ENCODE results near the gene PACRGL.
A peak's percentile ranks its signal among the peaks of the same experiment; 100 is the strongest.
"Not testable (repeated sequence)": the region's sequence is repeated elsewhere in the genome, so short reads cannot be mapped to it uniquely, and the experiment has no call there.

Gene PACRGL

DNA sequence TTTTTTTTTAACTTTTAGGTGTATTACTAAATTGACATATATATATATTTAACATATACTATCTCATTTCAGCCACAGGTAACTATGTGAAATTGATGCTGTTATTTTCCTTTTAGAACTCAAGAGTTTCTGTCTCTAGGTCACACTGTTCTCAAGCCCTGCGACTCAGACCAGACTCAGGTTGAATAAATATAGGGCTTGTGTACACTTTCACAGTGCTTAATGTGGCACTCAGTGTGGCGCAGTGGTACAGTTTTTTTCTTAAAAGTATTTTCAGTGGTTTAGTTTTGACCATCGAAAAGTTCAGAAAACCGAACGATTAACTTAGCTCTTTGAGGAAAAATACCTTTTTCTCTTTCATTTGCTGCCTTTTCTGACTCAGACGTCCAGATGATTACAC, 24.7 kb downstream of the PACRGL start:
- no peak for DNase-seq

DNA sequence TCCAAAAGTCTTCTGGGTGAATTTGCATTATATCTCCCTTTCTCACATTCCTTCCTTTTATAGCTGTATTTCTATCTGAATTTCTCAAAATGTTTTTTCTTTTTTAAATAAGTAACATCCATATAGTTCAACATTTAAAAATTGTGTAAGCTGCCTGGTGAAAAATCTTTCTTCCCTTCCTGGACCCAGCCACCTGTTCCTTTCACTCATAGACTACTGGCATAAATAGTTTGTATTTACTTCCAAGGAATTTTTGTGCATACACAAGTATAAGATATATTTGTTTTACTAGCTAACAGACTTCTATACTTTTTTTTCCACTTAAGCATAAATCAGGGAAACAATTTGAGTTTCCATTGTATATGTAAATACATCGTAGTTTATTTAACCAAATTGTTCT, 35.7 kb downstream of the PACRGL start:
- DNase-seq, result no peak

DNA sequence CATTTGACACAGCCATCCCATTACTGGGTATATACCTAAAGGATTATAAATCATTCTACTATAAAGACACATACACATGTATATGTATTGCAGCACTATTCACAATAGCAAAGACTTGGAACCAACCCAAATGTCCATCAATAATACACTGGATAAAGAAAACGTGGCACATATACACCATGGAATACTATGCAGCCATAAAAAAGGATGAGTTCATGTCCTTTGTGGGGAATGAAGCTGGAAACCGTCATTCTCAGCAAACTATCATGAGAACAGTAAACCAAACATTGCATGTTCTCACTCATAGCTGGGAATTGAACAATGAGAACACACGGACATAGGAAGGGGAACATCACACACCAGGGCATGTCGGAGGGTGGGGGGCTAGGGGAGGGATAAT, 45.7 kb downstream of the PACRGL start:
- not testable (repeated sequence) for DNase-seq

DNA sequence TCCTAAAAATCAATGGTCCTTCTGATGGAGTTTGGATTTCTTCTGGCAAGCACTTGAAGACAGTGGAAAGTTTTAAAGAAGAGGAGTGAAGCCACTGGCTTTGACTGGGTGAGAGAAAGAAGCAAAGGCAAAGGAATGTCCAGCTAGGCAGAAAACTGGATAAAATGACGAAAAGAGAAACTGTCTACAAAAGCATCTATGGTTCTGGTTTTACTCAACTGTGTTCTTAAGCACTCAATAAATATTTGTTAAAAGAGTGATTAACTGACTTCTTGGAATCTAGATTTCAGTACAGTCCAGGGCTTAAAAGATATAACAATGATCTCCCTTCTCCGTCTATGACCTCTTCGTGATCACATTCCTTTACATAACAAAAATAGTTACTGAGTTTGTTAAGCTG, 52.4 kb downstream of the PACRGL start:
- no peak for DNase-seq

DNA sequence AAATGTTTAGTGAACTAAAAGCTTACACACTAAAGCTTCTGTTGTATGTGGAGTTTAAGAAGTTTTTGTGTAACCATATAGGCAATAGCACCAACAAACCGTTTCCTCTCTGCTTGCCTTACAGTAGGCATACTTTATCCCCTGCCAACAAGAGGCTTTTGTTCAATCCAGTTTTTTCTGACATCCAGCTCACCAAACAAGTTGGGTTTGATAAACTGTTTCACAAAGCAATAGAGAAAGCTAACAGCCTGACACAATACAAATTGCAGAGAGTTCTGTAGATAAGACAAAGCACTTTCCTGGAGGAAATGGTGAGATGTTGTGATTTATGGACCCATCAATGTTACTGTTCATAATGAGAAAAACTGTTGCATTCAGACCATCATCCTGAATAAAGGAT, 53.8 kb downstream of the PACRGL start:
- DNase-seq, result no peak

DNA sequence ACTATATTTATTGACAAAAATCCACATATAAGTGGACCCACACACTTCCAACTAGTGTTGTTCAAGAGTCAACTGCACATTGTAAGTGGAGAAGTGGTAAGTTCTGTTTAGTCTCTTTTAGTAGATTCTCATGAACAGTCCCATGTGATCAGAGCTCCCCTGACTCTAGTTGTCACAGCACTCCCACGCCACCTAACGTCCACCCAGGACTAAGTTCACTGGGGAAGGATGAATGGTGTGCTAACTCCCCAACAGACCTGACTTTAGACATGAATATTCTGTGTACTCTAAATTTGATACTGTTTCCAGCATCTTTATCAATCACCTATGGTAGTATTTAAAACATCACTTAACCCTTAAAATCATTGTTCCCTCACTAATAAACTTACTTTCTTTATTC, 59.8 kb downstream of the PACRGL start:
- no peak for DNase-seq

DNA sequence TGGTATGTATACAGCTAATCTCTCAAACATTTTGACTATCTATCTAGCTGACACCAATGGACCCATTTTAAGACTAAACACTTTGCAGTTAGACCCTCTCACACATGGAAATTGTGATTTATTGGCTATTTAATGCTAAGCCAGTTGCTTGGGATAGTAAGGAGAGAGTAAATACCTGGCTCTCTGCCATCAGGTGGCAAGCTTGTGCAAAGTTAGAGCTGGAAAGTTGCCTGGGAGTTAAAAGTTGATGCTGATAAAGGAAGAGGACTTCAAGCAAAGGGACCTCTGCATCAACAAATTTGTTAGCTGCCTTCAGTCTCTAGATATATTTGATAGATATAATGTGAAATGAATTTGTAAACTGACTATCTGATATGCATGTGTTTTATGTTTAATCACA, 61.1 kb downstream of the PACRGL start:
- no peak for DNase-seq

DNA sequence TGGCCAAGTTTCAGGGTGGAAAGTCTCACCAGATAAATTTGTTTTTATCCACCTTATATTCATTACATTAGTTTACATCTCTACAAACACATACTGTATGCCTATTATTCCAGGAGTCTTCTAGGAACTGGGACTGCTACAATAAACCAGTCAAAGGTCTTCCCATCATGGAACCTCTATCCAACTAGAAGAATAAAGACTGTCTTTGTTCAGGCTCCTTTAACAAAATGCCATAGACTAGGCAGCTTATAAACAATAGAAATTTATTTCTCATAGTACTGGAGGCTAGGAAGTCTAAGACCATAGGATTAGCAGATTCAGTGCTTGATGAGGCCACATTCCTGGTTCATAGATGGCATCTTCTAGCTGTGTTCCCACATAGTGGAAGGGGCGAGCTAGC, 61.6 kb downstream of the PACRGL start:
- DNase-seq, result no peak

DNA sequence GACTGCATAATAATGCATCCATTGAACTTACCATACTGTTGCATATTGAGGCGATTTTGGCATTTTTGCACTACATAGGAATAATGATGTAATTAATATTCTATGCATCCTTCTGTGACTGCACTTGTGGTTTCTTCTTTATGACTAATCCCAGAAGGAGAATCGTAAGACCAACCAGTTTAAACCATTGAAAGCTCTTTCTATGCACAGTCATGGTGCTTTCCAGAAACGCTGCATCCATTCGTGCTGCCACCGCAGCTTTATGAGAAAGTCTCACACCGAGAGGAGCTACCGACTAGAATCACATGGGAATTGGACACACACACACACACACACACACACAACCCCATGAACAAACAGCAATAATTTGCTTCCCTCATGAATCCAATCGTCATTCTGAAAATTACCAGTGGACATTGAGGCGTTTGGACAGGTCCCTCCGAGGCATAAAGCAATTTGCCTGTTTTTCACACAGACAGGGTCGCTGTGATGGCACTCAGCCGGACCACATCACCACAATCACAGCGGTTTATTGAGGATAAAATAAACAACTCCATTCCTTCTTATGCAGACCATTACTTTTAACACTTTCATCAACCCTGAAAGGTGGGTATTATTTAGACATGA, 64.2 kb downstream of the PACRGL start:
- DNase-seq, result no peak

DNA sequence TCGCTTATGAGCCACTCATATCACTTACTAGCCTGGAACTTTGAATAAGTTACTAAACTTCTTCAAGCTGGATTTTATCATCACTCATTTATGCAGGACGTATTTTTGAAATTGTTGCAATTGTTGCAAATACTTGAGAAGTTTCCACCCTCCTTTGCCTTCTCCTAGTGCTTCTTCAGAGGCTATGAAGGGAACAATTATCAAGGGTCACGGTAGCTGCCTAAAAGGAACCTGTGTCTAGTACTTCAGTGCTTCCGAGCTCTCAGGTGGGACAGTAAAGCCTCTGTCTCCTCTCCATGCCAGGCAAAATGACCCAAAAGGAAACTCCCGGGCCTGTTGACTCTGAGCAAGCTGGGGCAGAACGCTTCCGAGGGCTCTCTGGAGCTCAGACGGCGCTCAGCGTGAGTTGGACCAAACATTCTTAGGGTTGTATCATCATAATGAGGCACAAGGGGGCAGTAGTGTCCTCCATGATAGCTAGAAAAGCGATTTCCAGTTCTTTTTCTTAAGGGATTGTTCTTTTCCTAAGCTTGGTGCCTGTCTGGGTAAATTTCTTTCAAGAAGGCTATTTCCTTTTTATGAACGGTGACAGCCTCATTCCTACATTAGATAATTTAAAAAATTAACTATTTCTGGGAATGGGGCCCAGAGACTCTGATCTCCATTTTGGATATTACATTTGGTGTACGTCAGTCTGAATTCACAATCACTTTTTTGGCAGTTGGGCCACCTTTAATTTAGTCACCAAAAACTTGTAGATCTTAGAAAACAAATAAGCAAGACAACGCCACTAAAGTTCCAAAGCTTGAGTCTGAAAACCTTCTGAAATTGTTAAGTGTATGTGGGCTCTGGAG, 73.1 kb downstream of the PACRGL start:
- DNase-seq, result peak in 1 of 2 experiments; percentile 43

DNA sequence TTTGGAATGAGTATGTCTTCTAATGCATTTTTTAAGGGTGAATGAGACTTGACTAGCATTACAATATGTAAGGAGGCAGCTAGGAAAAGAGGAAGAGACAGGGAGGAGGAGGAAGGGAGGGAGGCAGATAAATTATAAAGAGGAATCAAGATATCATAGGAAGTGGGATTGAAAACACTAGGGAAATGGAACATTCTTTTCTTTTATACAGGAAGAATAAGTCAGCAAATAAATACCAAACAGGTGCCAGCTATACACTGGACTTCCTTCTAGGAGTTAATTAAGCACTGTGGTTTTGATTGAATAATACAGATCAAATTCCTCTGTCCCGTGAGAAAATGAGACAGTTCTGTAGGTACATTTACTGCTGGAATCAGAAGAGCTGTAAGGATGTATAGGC, 78.6 kb downstream of the PACRGL start:
- DNase-seq, result no peak

DNA sequence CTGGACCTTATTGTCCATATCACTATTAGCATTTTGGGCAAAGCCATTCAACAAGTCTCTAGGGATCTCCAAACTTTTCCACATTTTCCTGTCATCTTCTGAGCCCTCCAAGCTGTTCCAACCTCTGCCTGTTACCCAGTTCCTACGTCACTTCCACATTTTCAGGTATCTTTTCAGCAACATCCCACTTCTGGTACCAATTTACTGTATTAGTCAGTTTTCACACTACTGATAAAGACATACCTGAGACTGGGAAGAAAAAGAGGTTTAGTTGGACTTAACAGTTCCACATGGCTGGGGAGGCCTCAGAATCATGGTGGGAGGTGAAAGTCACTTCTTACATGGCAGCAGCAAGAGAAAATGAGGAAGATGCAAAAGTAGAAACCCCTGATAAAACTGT, 82.9 kb downstream of the PACRGL start:
- not testable (repeated sequence) for DNase-seq

DNA sequence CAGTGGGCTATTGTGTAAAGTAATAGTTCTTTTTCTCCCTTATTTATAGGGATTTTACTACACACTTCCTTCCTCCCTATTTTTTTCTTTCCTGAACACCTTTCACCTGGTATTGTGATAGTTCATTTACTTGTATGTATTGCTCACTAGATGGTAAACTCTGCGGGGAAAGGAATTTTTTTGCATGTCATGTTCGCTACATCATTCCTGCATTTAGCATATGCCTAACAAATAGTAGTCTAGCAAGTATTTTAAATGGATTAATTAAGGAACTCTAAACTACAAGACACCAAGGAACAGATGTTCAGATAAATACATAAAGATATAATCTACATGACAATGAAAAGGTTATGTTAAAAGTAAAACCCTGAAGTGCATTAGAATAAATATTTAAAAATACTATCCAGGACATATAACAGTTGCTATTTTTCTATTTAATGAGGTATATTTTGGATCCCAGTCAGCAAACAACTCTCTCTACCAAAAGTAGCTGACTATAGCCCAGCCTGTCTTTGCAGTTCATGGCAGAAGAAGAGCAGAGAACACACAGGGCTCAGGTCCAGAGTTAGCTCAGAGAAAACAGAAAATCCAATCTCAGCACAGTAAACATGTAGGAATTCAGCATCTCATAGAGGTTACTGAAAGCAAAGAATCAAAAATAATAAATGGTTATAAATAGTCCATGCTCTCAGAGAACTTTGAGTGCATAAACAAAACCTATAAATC, 87.8 kb downstream of the PACRGL start:
- no peak for DNase-seq

Measured in NCI-H1930 (cell line).